B cell (primary cell): ENCODE data around the gene MORF4L1. TPM values are rescaled to one million over a fixed set of nuclear protein-coding genes. Genes with fewer than 3 reads are reported as not detected.

Experiments
- ATAC-seq: fragments of 200-7000 bp; cut with Tn5 transposase; one replicate; pipeline ENCODE4 v1.10.0; 2021; ENCODE audit warnings: low read depth, mild to moderate bottlenecking, moderate number of reproducible peaks, moderate library complexity
- CTCF ChIA-PET: fragments of 350-600 bp; sonication (Branson Sonifier 250); formaldehyde crosslinking; loops from one replicate; lab custom pipeline; 2021; ENCODE audit warnings: antibody characterized with exemption, inconsistent platforms; lab: Charles Lee
- POLR2A ChIA-PET: fragments of 350-600 bp; sonication (Branson Sonifier 250); formaldehyde crosslinking; loops from one replicate; lab custom pipeline; 2021; ENCODE audit warnings: antibody characterized with exemption; lab: Charles Lee
- DNase-seq: peaks from one replicate; pipeline ENCODE4 v3.0.0; 2013
- H2AFZ ChIP-seq: 2 replicates; pipeline ENCODE4 v1.6.1; 2012; ENCODE audit warnings: mild to moderate bottlenecking, low read depth, low read length; ENCODE audit not compliant: insufficient read depth, poor library complexity, severe bottlenecking
- H3K27ac ChIP-seq, 2 donors: 1 replicate in 1 of 2; 2 replicates in 1 of 2; pipeline ENCODE4 v1.5.1; 2012 to 2013; ENCODE audit warnings: low read length in 2 of 2, mild to moderate bottlenecking in 2 of 2, moderate library complexity in 1 of 2
- H3K27me3 ChIP-seq, 4 experiments: fragments of 200-600 bp in 1 of 4; sonication (generic) in 1 of 4; replicated peaks in 1 of 4; 1 replicate in 2 of 4; 2 replicates in 2 of 4; pipeline versions ENCODE4 v1.6.1 to v1.7.0; 2013 to 2016; ENCODE audit warnings: low read length in 3 of 4, mild to moderate bottlenecking in 2 of 4, mixed read lengths in 1 of 4, moderate library complexity in 1 of 4; ENCODE audit not compliant: insufficient read depth in 4 of 4, control insufficient read depth in 3 of 4; ENCODE audit errors: control extremely low read depth in 1 of 4
- H3K36me3 ChIP-seq, 2 experiments: replicated peaks in 1 of 2; 1 replicate in 1 of 2; 2 replicates in 1 of 2; pipeline versions ENCODE4 v1.6.1 to v1.7.1; 2013; ENCODE audit warnings: low read length in 1 of 2; ENCODE audit not compliant: insufficient read depth in 2 of 2, control insufficient read depth in 1 of 2; ENCODE audit errors: control extremely low read depth in 1 of 2, extremely low read depth in 1 of 2
- H3K4me1 ChIP-seq, 2 donors: fragments of 200-600 bp in 1 of 2; sonication (generic) in 1 of 2; 1 replicate in 1 of 2; 2 replicates in 1 of 2; pipeline versions ENCODE4 v1.5.1 to v1.6.1; 2013 to 2017; ENCODE audit warnings: low read length in 2 of 2; ENCODE audit not compliant: control insufficient read depth in 2 of 2, insufficient read depth in 2 of 2
- H3K4me2 ChIP-seq: replicated peaks from 2 replicates; pipeline ENCODE3; 2012; ENCODE audit warnings: mild to moderate bottlenecking, low read depth, low read length; ENCODE audit not compliant: poor library complexity, severe bottlenecking
- H3K4me3 ChIP-seq, 5 experiments: fragments of 200-600 bp in 1 of 5; sonication (generic) in 1 of 5; 1 replicate in 3 of 5; 2 replicates in 2 of 5; pipeline versions ENCODE4 v1.5.1 to v1.7.0; 2011 to 2016; ENCODE audit warnings: low read length in 4 of 5, mild to moderate bottlenecking in 4 of 5, low read depth in 2 of 5, control low read depth in 1 of 5, moderate library complexity in 1 of 5; ENCODE audit not compliant: insufficient read depth in 1 of 5; ENCODE audit errors: control extremely low read depth in 1 of 5, extremely low read depth in 1 of 5
- H3K79me2 ChIP-seq: fragments of 200-600 bp; sonication (generic); one replicate; pipeline ENCODE4 v1.6.0; 2016; ENCODE audit warnings: low read length; ENCODE audit not compliant: control insufficient read depth, insufficient read depth
- H3K9ac ChIP-seq: fragments of 200-600 bp; sonication (generic); 2 replicates; pipeline ENCODE4 v1.6.1; 2017; ENCODE audit warnings: mild to moderate bottlenecking, low read length, moderate library complexity
- H3K9me3 ChIP-seq, 3 donors: one replicate each; pipeline versions ENCODE4 v1.6.1 to v1.7.1; 2013; ENCODE audit warnings: low read length in 2 of 3; ENCODE audit not compliant: control insufficient read depth in 2 of 3, insufficient read depth in 1 of 3; ENCODE audit errors: control extremely low read depth in 1 of 3
- H4K20me1 ChIP-seq: 2 replicates; pipeline ENCODE4 v1.6.0; 2012; ENCODE audit warnings: mild to moderate bottlenecking, low read length; ENCODE audit not compliant: insufficient read depth, control insufficient read depth, poor library complexity, severe bottlenecking
- H3K27ac Mint-ChIP-seq: one replicate; pipeline ENCODE4 v1.8.0; 2021; ENCODE audit warnings: mixed read lengths
- H3K27me3 Mint-ChIP-seq: one replicate; pipeline ENCODE4 v1.8.0; 2021; ENCODE audit warnings: mixed read lengths
- H3K4me1 Mint-ChIP-seq: one replicate; pipeline ENCODE4 v1.8.0; 2021; ENCODE audit warnings: mixed read lengths
- H3K4me3 Mint-ChIP-seq: one replicate; pipeline ENCODE4 v1.8.0; 2021; ENCODE audit warnings: mixed read lengths
- H3K9me3 Mint-ChIP-seq: one replicate; pipeline ENCODE4 v1.8.0; 2022; ENCODE audit warnings: mixed read lengths; ENCODE audit not compliant: insufficient read depth
- EZH2 ChIP-seq: IDR thresholded peaks from 2 replicates; pipeline ENCODE4 v1.6.1; 2012; ENCODE audit warnings: borderline replicate concordance, low read depth, mild to moderate bottlenecking, moderate library complexity, low read length; ENCODE audit not compliant: insufficient read depth, poor library complexity, severe bottlenecking
- WGBS: methylation state at CpG from one replicate; pipeline ENCODE4 v1.1.5; 2013; ENCODE audit warnings: missing lambda C conversion rate; ENCODE audit not compliant: insufficient coverage; 5-methylcytosine and 5-hydroxymethylcytosine counted together
- intact Hi-C: fragments of 100-400 bp; cut with micrococcal nuclease; formaldehyde crosslinking; loops from one replicate; pipeline ENCODE4 v1.10.0; 2022
- polyA plus RNA-seq: library from polyadenylated mRNA; depleted of rRNA; stranded (reverse); fragments of >200 nt; gene quantifications from 2 replicates; pipeline ENCODE4 v1.2.3, GENCODE V29; 2012
- total RNA-seq, 2 donors: library from RNA; stranded (reverse); fragments of 120-200 nt in 1 of 2; gene quantifications; 1 replicate in 1 of 2; 2 replicates in 1 of 2; pipeline versions ENCODE4 v1.2.3 to v1.2.4, GENCODE V29; 2013 to 2022
- TF ChIP-seq, protein P1 (sequence below): fragments of 200-600 bp; IDR thresholded peaks from one replicate; pipeline ENCODE4 v1.8.0; 2022; ENCODE audit warnings: antibody characterized with exemption, mild to moderate bottlenecking

The MORF4L1 gene
- total and polyA plus RNA-seq, 2 donors (not counting 1 experiment from before 2014, with no cell fraction given): 79.0 to 242 TPM

DNA sequence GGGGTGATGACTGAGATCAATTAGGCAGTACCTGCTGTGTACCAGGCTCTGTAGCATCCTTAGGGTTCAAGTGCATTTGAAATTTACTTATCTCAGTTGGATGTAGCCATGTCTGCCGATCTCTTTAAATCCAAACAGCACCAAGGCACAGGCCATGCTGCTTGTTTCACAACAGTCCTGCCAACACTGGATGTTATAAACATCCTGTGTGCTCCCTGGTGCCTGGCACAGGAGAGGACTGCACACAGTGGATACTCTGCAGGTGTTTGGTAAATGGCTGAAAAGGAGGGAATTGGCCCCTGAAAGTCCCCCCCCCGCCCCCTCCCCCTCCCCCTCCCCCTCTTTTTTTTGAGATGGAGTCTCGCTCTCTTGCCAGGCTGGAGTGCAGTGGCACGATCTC is 45.2 kb downstream of the MORF4L1 start:
- Mint-ChIP-seq H3K4me3 (no peak overlapping the region), H3K27ac (no peak overlapping the region), H3K27me3 (no peaks in the 10 kb centered on the region), H3K9me3 (no peaks in the 10 kb centered on the region), H3K4me1 (peaks cover 11% of the 10 kb centered on the region)
- Histone ChIP-seq H3K9ac (no peak overlapping the region), H3K36me3 (peaks cover 5 to 40% of the 10 kb centered on the region in 2 experiments), H3K27ac (no peak overlapping the region), H4K20me1 (peaks cover 4% of the 10 kb centered on the region), H3K4me3 (no peak overlapping the region), H3K4me1 (peaks cover 3 to 7% of the 10 kb centered on the region in 2 donors), H3K4me2 (no peak overlapping the region), H2AFZ (no peak overlapping the region), H3K27me3 (no peaks in the 10 kb centered on the region), H3K79me2 (peaks cover 3% of the 10 kb centered on the region), H3K9me3 (no peaks in the 10 kb centered on the region)
- intact Hi-C loops: no loop called here
- 88% methylated on average over 1 of the region's 4 CpGs for WGBS
- ChIA-PET CTCF (no interaction called here), POLR2A (interaction anchor here (0.7 kb wide), 1 partner anchor 169 kb away, joined by 8 read pairs; no protein-coding TSS in a partner anchor)
- DNase-seq (no peak), ATAC-seq (no peak)
- no peak for TF ChIP-seq EZH2
- TF ChIP-seq, protein P1, sequence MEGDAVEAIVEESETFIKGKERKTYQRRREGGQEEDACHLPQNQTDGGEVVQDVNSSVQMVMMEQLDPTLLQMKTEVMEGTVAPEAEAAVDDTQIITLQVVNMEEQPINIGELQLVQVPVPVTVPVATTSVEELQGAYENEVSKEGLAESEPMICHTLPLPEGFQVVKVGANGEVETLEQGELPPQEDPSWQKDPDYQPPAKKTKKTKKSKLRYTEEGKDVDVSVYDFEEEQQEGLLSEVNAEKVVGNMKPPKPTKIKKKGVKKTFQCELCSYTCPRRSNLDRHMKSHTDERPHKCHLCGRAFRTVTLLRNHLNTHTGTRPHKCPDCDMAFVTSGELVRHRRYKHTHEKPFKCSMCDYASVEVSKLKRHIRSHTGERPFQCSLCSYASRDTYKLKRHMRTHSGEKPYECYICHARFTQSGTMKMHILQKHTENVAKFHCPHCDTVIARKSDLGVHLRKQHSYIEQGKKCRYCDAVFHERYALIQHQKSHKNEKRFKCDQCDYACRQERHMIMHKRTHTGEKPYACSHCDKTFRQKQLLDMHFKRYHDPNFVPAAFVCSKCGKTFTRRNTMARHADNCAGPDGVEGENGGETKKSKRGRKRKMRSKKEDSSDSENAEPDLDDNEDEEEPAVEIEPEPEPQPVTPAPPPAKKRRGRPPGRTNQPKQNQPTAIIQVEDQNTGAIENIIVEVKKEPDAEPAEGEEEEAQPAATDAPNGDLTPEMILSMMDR: no peak

DNA sequence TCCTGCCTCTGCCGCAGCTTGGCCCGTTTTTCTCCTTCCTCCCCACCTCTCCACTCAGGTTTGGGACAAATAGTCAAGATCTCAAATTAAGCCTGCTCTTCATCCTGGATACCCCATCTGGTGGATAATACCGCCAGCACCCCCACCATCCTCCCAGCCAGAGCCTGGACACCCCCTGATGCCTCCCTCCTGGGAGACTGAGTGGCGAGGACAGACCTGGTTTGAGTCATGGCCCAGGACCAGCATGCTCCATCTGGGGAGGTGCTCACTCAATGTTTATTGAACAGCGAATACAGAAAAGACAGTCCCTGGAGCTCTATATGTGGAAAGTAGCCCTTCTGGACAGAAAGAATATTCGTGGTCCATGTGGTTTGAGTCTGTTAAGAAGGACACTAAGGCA is 48.8 kb downstream of the MORF4L1 start:
- H3K4me3 ChIP-seq: no peak overlapping the region
- TF ChIP-seq, protein P1: no peak
- no peak for TF ChIP-seq EZH2
- no peak overlapping the region for H3K9ac ChIP-seq
- no peak for DNase-seq
- peak overlapping the region in 1 of 2 donors; percentile 23 for H3K27ac ChIP-seq
- H4K20me1 ChIP-seq: peaks cover 11% of the 10 kb centered on the region
- Mint-ChIP-seq H3K9me3 (no peaks in the 10 kb centered on the region), H3K27ac (peak overlapping the region; percentile 69), H3K4me3 (no peak overlapping the region), H3K4me1 (peaks cover 3% of the 10 kb centered on the region), H3K27me3 (no peaks in the 10 kb centered on the region)
- H3K79me2 ChIP-seq: no peaks in the 10 kb centered on the region
- intact Hi-C loops: loop anchor here (5.0 kb wide), 1 partner anchor 56 kb away; no protein-coding TSS in a partner anchor
- 71% methylated on average over 5 of the region's 6 CpGs for WGBS
- POLR2A ChIA-PET: interaction anchor here (0.7 to 1.3 kb wide), 2 partner anchors 14 to 23 kb away, joined by 3 to 8 read pairs; partner anchors contain the start of gene CTSH
- no peak overlapping the region for H2AFZ ChIP-seq
- ATAC-seq: no peak
- H3K27me3 ChIP-seq: no peaks in the 10 kb centered on the region
- H3K4me2 ChIP-seq: no peak overlapping the region
- peaks cover 7 to 64% of the 10 kb centered on the region in 2 experiments for H3K36me3 ChIP-seq
- CTCF ChIA-PET: interaction anchor here (0.7 to 5.0 kb wide), 6 partner anchors 12 to 287 kb away, joined by 3 to 25 read pairs (median 4); no protein-coding TSS in a partner anchor
- H3K9me3 ChIP-seq: no peaks in the 10 kb centered on the region
- no peaks in the 10 kb centered on the region for H3K4me1 ChIP-seq
